K562 (cell line): ENCODE measurements around the gene RUVBL1. TPM values are rescaled to one million over a fixed set of nuclear protein-coding genes. Genes with fewer than 3 reads are reported as not detected.

Experiments
- ATAC-seq: fragments of 200-7000 bp; cut with Tn5 transposase; 3 replicates; pipeline ENCODE4 v1.9.1; 2020; ENCODE audit warnings: moderate library complexity
- BruUV-seq: library from RNA; stranded (reverse); fragments of 400-500 nt; replicated peaks from 2 replicates; lab custom pipeline; 2021; lab: Mats Ljungman, UMichigan
- CTCF ChIA-PET: fragments of 300-600 bp; formaldehyde crosslinking; extraction: SDS; loops from one replicate; lab custom pipeline; 2021; ENCODE audit warnings: low intra/inter-chr PET ratio; lab: Yijun Ruan, JAX
- POLR2A ChIA-PET: fragments of 300-600, 350-650 bp; sonication (Branson Sonifier 250); formaldehyde crosslinking; extraction: SDS; loops from one replicate; lab custom pipeline; 2021; ENCODE audit warnings: antibody characterized with exemption, inconsistent platforms; lab: Yijun Ruan, JAX
- DNase-seq, 4 experiments: peaks; one replicate each; pipeline versions ENCODE4 v3.0.0 to v3.0.0-alpha.2; 2011 to 2018; ENCODE audit warnings: low spot score in 3 of 4, mixed read lengths in 3 of 4; ENCODE audit errors: extremely low read depth in 1 of 4
- FAIRE-seq: peaks from 2 replicates; lab custom pipeline; 2011; peaks lifted over from hg19 to GRCh38; lab: Jason Lieb, UNC
- H2AFZ ChIP-seq: 2 replicates; pipeline ENCODE4 v1.6.0; 2011; ENCODE audit warnings: low read depth, low read length, control low read depth, inconsistent platforms
- H3K27ac ChIP-seq: fragments of 200-600 bp; 3 replicates; pipeline ENCODE4 v1.8.0; 2011; ENCODE audit warnings: low read depth, mild to moderate bottlenecking, control low read depth, inconsistent platforms, low read length, moderate library complexity, mixed read lengths; ENCODE audit errors: extremely low read depth
- H3K27me3 ChIP-seq, 2 experiments: fragments of 300-600 bp in 1 of 2; 2 replicates in 1 of 2; 3 replicates in 1 of 2; pipeline versions ENCODE4 v1.6.0 to v1.8.0; 2011; ENCODE audit warnings: inconsistent platforms in 2 of 2, low read length in 2 of 2, mild to moderate bottlenecking in 1 of 2, mixed read lengths in 1 of 2, moderate library complexity in 1 of 2; ENCODE audit not compliant: control insufficient read depth in 2 of 2, insufficient read depth in 2 of 2
- H3K36me3 ChIP-seq: fragments of 300-600 bp; 3 replicates; pipeline ENCODE4 v1.8.0; 2011; ENCODE audit warnings: mild to moderate bottlenecking, low read length, inconsistent platforms; ENCODE audit not compliant: control insufficient read depth, insufficient read depth
- H3K4me1 ChIP-seq, 2 experiments: fragments of 200-600 bp in 1 of 2; replicated peaks in 1 of 2; 2 replicates in 1 of 2; 3 replicates in 1 of 2; pipeline versions ENCODE4 v1.5.1 to v1.8.0; 2011; ENCODE audit warnings: inconsistent platforms in 2 of 2, low read length in 2 of 2, mild to moderate bottlenecking in 1 of 2, mixed read lengths in 1 of 2, moderate library complexity in 1 of 2; ENCODE audit not compliant: control insufficient read depth in 2 of 2, insufficient read depth in 2 of 2
- H3K4me2 ChIP-seq: 2 replicates; pipeline ENCODE4 v1.6.1; 2011; ENCODE audit warnings: low read length, control low read depth, inconsistent platforms, mixed read lengths; ENCODE audit not compliant: insufficient read depth
- H3K4me3 ChIP-seq: fragments of 200-600 bp; sonication (generic), shearing (Covaris generic); 2 replicates; pipeline ENCODE4 v1.5.1; 2016; ENCODE audit warnings: control low read depth, inconsistent platforms
- H3K79me2 ChIP-seq: fragments of 200-600 bp; 3 replicates; pipeline ENCODE4 v1.8.0; 2011; ENCODE audit warnings: low read length, inconsistent platforms; ENCODE audit not compliant: control insufficient read depth, insufficient read depth
- H3K9ac ChIP-seq, 2 experiments: 2 replicates each; pipeline versions ENCODE4 v1.6.0 to v1.6.1; 2011; ENCODE audit warnings: low read depth in 2 of 2, low read length in 2 of 2, control low read depth in 1 of 2, inconsistent platforms in 1 of 2, mild to moderate bottlenecking in 1 of 2, mixed read lengths in 1 of 2; ENCODE audit not compliant: insufficient read depth in 1 of 2
- H3K9me1 ChIP-seq: one replicate; pipeline ENCODE4 v1.6.0; 2011; ENCODE audit warnings: inconsistent platforms, mild to moderate bottlenecking, low read length, moderate library complexity; ENCODE audit not compliant: control insufficient read depth, insufficient read depth
- H3K9me3 ChIP-seq: replicated peaks from 2 replicates; pipeline ENCODE4 v1.5.1; 2011; ENCODE audit warnings: low read depth, low read length, inconsistent platforms; ENCODE audit not compliant: control insufficient read depth, insufficient read depth
- H4K20me1 ChIP-seq: replicated peaks from 2 replicates; pipeline ENCODE4 v1.6.1; 2011; ENCODE audit warnings: low read length, inconsistent platforms, mixed read lengths; ENCODE audit not compliant: control insufficient read depth, insufficient read depth
- CTBP1 ChIP-seq: fragments of 450-650 bp; IDR thresholded peaks from 2 replicates; pipeline ENCODE4 v1.6.1; 2016; ENCODE audit warnings: borderline replicate concordance
- EGR1 ChIP-seq: fragments of 450-650 bp; conservative IDR thresholded peaks from 2 replicates; pipeline ENCODE4 v1.6.1; 2017; ENCODE audit warnings: mild to moderate bottlenecking
- EHMT2 ChIP-seq: fragments of 450-650 bp; IDR thresholded peaks from 2 replicates; pipeline ENCODE4 v1.6.1; 2018; ENCODE audit warnings: antibody characterized with exemption
- FOXP1 ChIP-seq: sonication (generic); formaldehyde crosslinking; IDR thresholded peaks from 2 replicates; pipeline ENCODE4 v1.8.0; 2022; ENCODE audit warnings: mild to moderate bottlenecking, missing genetic modification reagents
- GATAD2A ChIP-seq: fragments of 450-650 bp; IDR thresholded peaks from 2 replicates; pipeline ENCODE4 v1.6.1; 2017
- GATAD2B ChIP-seq: fragments of 450-650 bp; IDR thresholded peaks from 2 replicates; pipeline ENCODE4 v1.6.1; 2017; ENCODE audit warnings: mild to moderate bottlenecking, borderline replicate concordance
- HDAC1 ChIP-seq, 2 experiments: fragments of 450-650 bp; IDR thresholded peaks; 2 replicates each; pipeline ENCODE4 v1.6.1; 2016 to 2017; ENCODE audit warnings: inconsistent platforms in 1 of 2, mild to moderate bottlenecking in 1 of 2, moderate library complexity in 1 of 2
- MAFK ChIP-seq: IDR thresholded peaks from 2 replicates; pipeline ENCODE4 v1.6.1; 2011; ENCODE audit warnings: low read length, improper control_type of control experiment
- MYNN ChIP-seq, 2 experiments: sonication (generic); formaldehyde crosslinking in 1 of 2; IDR thresholded peaks; 2 replicates each; pipeline versions ENCODE4 v1.5.0 to v1.6.1; 2016 to 2020; ENCODE audit warnings: antibody characterized with exemption in 1 of 2, missing genetic modification reagents in 1 of 2
- PHF8 ChIP-seq: fragments of 200-600 bp; sonication (generic); IDR thresholded peaks from 2 replicates; pipeline ENCODE4 v1.6.1; 2012; ENCODE audit warnings: mixed run types, mild to moderate bottlenecking, inconsistent platforms, low read length, moderate library complexity, borderline replicate concordance
- POLR2A ChIP-seq: fragments of 450-650 bp; conservative IDR thresholded peaks from 2 replicates; pipeline ENCODE4 v1.6.1; 2016
- RBFOX2 ChIP-seq: fragments of 200-400 bp; formaldehyde crosslinking; IDR thresholded peaks from 2 replicates; pipeline ENCODE4 v1.6.1; 2017; ENCODE audit warnings: low read depth, mild to moderate bottlenecking, low read length, moderate library complexity
- RCOR1 ChIP-seq, 2 experiments: IDR thresholded peaks; 2 replicates each; pipeline ENCODE4 v1.6.1; 2012; ENCODE audit warnings: low read depth in 2 of 2, low read length in 2 of 2, borderline replicate concordance in 1 of 2, improper control_type of control experiment in 1 of 2
- SIN3A ChIP-seq, 2 experiments: fragments of 150-350 bp in 1 of 2; IDR thresholded peaks; 2 replicates each; pipeline ENCODE4 v1.6.1; 2011 to 2016; ENCODE audit warnings: borderline replicate concordance in 2 of 2, low read depth in 2 of 2, low read length in 2 of 2, mild to moderate bottlenecking in 2 of 2, moderate library complexity in 2 of 2; ENCODE audit not compliant: control insufficient read depth in 1 of 2
- SOX6 ChIP-seq: fragments of 450-650 bp; IDR thresholded peaks from 2 replicates; pipeline ENCODE4 v1.6.1; 2014; ENCODE audit warnings: mild to moderate bottlenecking
- ZNF274 ChIP-seq: IDR thresholded peaks from 2 replicates; pipeline ENCODE4 v1.6.1; 2011; ENCODE audit warnings: low read depth, mild to moderate bottlenecking, low read length, moderate library complexity, borderline replicate concordance
- ZNF592 ChIP-seq: fragments of 450-650 bp; IDR thresholded peaks from 2 replicates; pipeline ENCODE4 v1.6.1; 2017; ENCODE audit warnings: antibody characterized with exemption, mild to moderate bottlenecking
- ZNF75A ChIP-seq: fragments of 450-650 bp; formaldehyde crosslinking; IDR thresholded peaks from 2 replicates; pipeline ENCODE4 v1.4.0; 2020; ENCODE audit warnings: mild to moderate bottlenecking
- WGBS: fragments of 100-300 bp; shearing (Covaris generic); methylation state at CpG from one replicate; pipeline ENCODE4 v1.1.6; 2016; ENCODE audit warnings: low coverage, mixed read lengths; ENCODE audit not compliant: insufficient coverage; ENCODE audit errors: missing lambda C conversion rate; 5-methylcytosine and 5-hydroxymethylcytosine counted together
- in situ Hi-C: fragments of 300-500 bp; cut with MboI; formaldehyde crosslinking; loops from 4 replicates; pipeline ENCODE4 v1.15.0; 2018; ENCODE audit warnings: inconsistent platforms, mixed read lengths
- intact Hi-C: fragments of 100-400 bp; cut with micrococcal nuclease; formaldehyde crosslinking; loops from 2 replicates; pipeline ENCODE4 v1.14.2; 2022
- polyA plus RNA-seq, 8 experiments: library from polyadenylated mRNA; depleted of rRNA in 4 of 8; stranded (reverse) in 5 of 8; unstranded in 3 of 8; fragments of >200 nt; fragmentation: Nextera tagmentation in 2 of 8; fragmentation: Illumina TruSeq in 1 of 8; extraction: Ambion mirVana in 2 of 8; extraction: Trizol in 1 of 8; gene quantifications; 2 replicates each; pipeline versions ENCODE4 v1.2.1 to v1.2.3, GENCODE V29; 2011 to 2014; ENCODE audit warnings: inconsistent platforms in 1 of 8, missing spikeins in 1 of 8
- total RNA-seq, 7 experiments: library from RNA; depleted of rRNA in 6 of 7; stranded (reverse); fragments of >200 nt in 6 of 7; fragmentation: Illumina TruSeq in 2 of 7; extraction: Trizol in 2 of 7; gene quantifications; 2 replicates each; pipeline versions ENCODE4 v1.2.1 to v1.2.3, GENCODE V29; 2011 to 2021; ENCODE audit warnings: low replicate concordance in 1 of 7

Gene RUVBL1
- total and polyA plus RNA-seq, 9 of the 15 experiments (the other 6 are each of a cell fraction or from before 2014, with no cell fraction given): 20.7 to 147 (median 113) TPM

DNA sequence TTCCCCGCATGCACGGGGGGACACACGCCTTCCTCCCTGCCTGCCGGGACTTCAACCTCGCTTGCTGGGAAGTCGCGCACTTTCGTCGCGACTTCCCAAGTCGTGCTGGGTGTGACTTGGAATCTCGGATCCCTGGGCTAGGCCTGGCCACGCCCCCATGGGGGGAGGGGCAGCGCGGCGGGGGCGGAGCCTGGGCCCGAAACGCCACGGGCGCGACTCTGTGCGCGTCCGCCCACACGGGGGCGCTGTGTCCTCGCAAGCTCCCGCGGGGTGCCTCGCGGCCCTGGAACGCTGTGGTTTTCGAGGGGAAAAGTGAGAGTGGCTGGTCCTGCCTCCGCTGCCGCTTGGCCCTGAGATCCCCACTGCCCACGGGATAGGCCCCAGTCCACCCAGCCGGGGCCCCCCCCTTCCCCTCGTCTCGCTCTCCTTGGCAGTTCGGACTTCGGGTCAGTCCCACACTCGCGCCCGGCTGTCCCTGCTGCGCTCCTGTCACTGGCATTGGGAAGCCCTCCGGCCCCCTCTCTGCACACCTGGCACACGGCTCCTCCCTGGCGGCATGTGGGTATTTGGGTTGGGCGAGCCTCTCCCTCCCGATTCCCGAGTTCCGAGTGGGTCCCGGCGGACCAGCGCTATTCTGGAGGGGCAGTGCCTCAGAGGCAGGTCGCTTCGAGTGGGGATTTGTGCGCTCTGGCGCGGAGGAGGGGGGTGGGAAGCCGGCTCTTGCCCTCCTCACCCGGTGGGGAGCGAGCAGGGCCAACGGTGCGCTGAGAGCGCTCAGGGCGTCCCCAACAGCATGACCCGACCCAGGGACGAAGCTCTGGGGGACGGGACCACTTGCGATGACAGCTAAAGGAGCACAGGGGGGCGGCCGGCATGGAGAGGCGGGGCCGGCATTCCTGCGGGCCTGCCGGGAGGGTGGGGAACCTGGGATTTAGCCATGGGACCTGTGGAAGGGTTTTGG, 47.8 kb downstream of the RUVBL1 start:
- Histone ChIP-seq H3K27me3 (no peaks in the 10 kb centered on the region), H3K79me2 (peaks cover 30% of the 10 kb centered on the region; the same call in 2 of the 3 replicates), H3K4me3 (peak overlapping the region; percentile 47), H3K27ac (peak overlapping the region; percentile 96), H4K20me1 (peaks cover 10% of the 10 kb centered on the region; the same call in 1 of the 2 replicates), H3K4me2 (peak overlapping the region; percentile 82), H3K36me3 (peaks cover 72% of the 10 kb centered on the region), H3K9ac (peak overlapping the region; percentile 76 to 95), H3K4me1 (peaks cover 38 to 58% of the 10 kb centered on the region in 2 experiments), H2AFZ (peak overlapping the region; percentile 82), H3K9me1 (peaks cover 3% of the 10 kb centered on the region), H3K9me3 (no peaks in the 10 kb centered on the region)
- BruUV-seq: no TSS peak
- intact Hi-C loops (loop anchor here (2.0 to 10.0 kb wide), 3 partner anchors 49 to 419 kb away; partner anchors contain the start of gene GATA2), in situ Hi-C loops (no loop called here)
- FAIRE-seq: peak; percentile 91
- 3% methylated on average over 27 of the region's 78 CpGs for WGBS
- ChIA-PET CTCF (interaction anchor here (0.7 kb wide), 1 partner anchor 69 kb away, joined by 5 read pairs; no protein-coding TSS in a partner anchor), POLR2A (interaction anchor here (1.0 to 1.5 kb wide), 3 partner anchors 9 to 20 kb away, joined by 3 to 4 read pairs (median 3); no protein-coding TSS in a partner anchor)
- ATAC-seq: peak; percentile 82
- DNase-seq: peak; percentile 82 to 90 (median 82)
- TF ChIP-seq PHF8: peak; percentile 33; the same call in 1 of the 2 replicates
- no peak for TF ChIP-seq GATAD2A
- no peak for TF ChIP-seq EHMT2
- TF ChIP-seq RBFOX2: peak; percentile 72
- TF ChIP-seq GATAD2B: peak; percentile 63; the same call in 1 of the 2 replicates
- TF ChIP-seq MYNN (IDR thresholded peaks at IDR 0.05): no peak
- TF ChIP-seq MYNN (CRISPR knock-in tag; IDR thresholded peaks at IDR 0.05): no peak
- peak in 1 of 2 experiments; percentile 38; a peak in 1 of 4 replicates for TF ChIP-seq RCOR1 (IDR thresholded peaks at IDR 0.05; ENCODE audit: borderline replicate concordance in 1 of 2, low read depth in 2 of 2, low read length in 2 of 2)
- TF ChIP-seq CTBP1: peak; percentile 84
- no peak for TF ChIP-seq ZNF274
- TF ChIP-seq ZNF75A (CRISPR knock-in tag): no peak
- TF ChIP-seq MAFK: no peak
- TF ChIP-seq POLR2A: peak; percentile 45
- peak; percentile 74 for TF ChIP-seq EGR1
- TF ChIP-seq HDAC1 (IDR thresholded peaks at IDR 0.05): peak in 1 of 2 experiments; percentile 29; a peak in 1 of 4 replicates
- 0 out of 2 replicates have a peak, but pooled peaks have one; percentile 22 for TF ChIP-seq SOX6
- TF ChIP-seq ZNF592: 0 out of 2 replicates have a peak, but pooled peaks have one; percentile 20
- no peak for TF ChIP-seq FOXP1 (CRISPR knock-in tag)
- 0 out of 4 replicates have a peak, but pooled peaks of 1 of the 2 experiments have one; percentile 42 for TF ChIP-seq SIN3A (IDR thresholded peaks at IDR 0.05; ENCODE audit: borderline replicate concordance in 2 of 2, control insufficient read depth in 1 of 2, low read depth in 2 of 2, low read length in 2 of 2)
